LNCAP (cell line): Measurements from ENCODE around the gene ADAM22.

Experiments used
- CTCF ChIP-seq: fragments of 450-650 bp; IDR thresholded peaks from 2 replicates; pipeline ENCODE4 v1.5.1; 2017; ENCODE audit warnings: mild to moderate bottlenecking

ADAM22 gene

GRCh38 chr7:88223265-88223664, 289.2 kb downstream of the ADAM22 start:
- no peak for TF ChIP-seq CTCF

- TF ChIP-seq CTCF: no peak
Observed at GRCh38 chr7:88224601-88225275, 290.7 kb downstream of the ADAM22 start.

- TF ChIP-seq CTCF: no peak
Observed at GRCh38 chr7:88226201-88226600, 292.1 kb downstream of the ADAM22 start.

GRCh38 chr7:88226886-88227516, 292.9 kb downstream of the ADAM22 start:
- no peak for TF ChIP-seq CTCF

- TF ChIP-seq CTCF: no peak
Observed at GRCh38 chr7:88229302-88229995, 295.4 kb downstream of the ADAM22 start.

- TF ChIP-seq CTCF: no peak
Observed at GRCh38 chr7:88230646-88231045, 296.6 kb downstream of the ADAM22 start.

- TF ChIP-seq CTCF: no peak
Observed at GRCh38 chr7:88233828-88234227, 299.8 kb downstream of the ADAM22 start.
